GM12878 (cell line): ENCODE results near the gene MGMT.

Experiments
- CTCF ChIP-seq, 3 experiments: IDR thresholded peaks in 2 of 3; conservative IDR thresholded peaks in 1 of 3; 2 replicates each; pipeline ENCODE4 v1.5.1; 2011; ENCODE audit warnings: low read depth in 3 of 3, low read length in 3 of 3, mild to moderate bottlenecking in 3 of 3, control low read depth in 2 of 3, moderate library complexity in 2 of 3, inconsistent platforms in 1 of 3, mixed read lengths in 1 of 3; ENCODE audit not compliant: control insufficient read depth in 2 of 3, insufficient read depth in 1 of 3; ENCODE audit errors: extremely low read depth in 1 of 3
- EZH2 ChIP-seq: IDR thresholded peaks from 2 replicates; pipeline ENCODE4 v1.6.1; 2012; ENCODE audit warnings: low read depth, mild to moderate bottlenecking, control low read depth, inconsistent platforms, low read length, borderline replicate concordance; ENCODE audit not compliant: control insufficient read depth
- JUND ChIP-seq: IDR thresholded peaks from 2 replicates; pipeline ENCODE4 v1.6.1; 2012; ENCODE audit warnings: low read depth, mild to moderate bottlenecking, low read length, improper control_type of control experiment, moderate library complexity
- NFYA ChIP-seq: IDR thresholded peaks from 2 replicates; pipeline ENCODE4 v1.6.1; 2011; ENCODE audit warnings: low read depth, mild to moderate bottlenecking, low read length, improper control_type of control experiment, borderline replicate concordance
- NRF1 ChIP-seq: conservative IDR thresholded peaks from 2 replicates; pipeline ENCODE4 v1.6.1; 2011; ENCODE audit warnings: mild to moderate bottlenecking, low read depth, low read length, improper control_type of control experiment
- PKNOX1 ChIP-seq: fragments of 450-650 bp; IDR thresholded peaks from 2 replicates; pipeline ENCODE4 v1.6.1; 2016; ENCODE audit warnings: mild to moderate bottlenecking
- POLR2A ChIP-seq: IDR thresholded peaks from 2 replicates; pipeline ENCODE4 v1.6.1; 2011; ENCODE audit warnings: low read depth, mild to moderate bottlenecking, low read length
- RELA ChIP-seq: fragments of 450-650 bp; IDR thresholded peaks from 2 replicates; pipeline ENCODE4 v1.8.0; 2014; ENCODE audit warnings: borderline replicate concordance; ENCODE audit not compliant: partially characterized antibody
- SP1 ChIP-seq: IDR thresholded peaks from one replicate; pipeline ENCODE4 v1.6.1; 2011; ENCODE audit warnings: low read depth, low read length
- YY1 ChIP-seq: IDR thresholded peaks from 2 replicates; pipeline ENCODE4 v1.6.1; 2011; ENCODE audit warnings: low read depth, mild to moderate bottlenecking, low read length
- ZBTB33 ChIP-seq: fragments of 450-650 bp; IDR thresholded peaks from 2 replicates; pipeline ENCODE4 v1.6.1; 2017; ENCODE audit warnings: mild to moderate bottlenecking
- ZNF622 ChIP-seq: fragments of 450-650 bp; IDR thresholded peaks from 2 replicates; pipeline ENCODE4 v1.6.1; 2017; ENCODE audit warnings: mild to moderate bottlenecking, inconsistent platforms
- TF ChIP-seq, protein P1 (sequence below): fragments of 450-650 bp; IDR thresholded peaks from 2 replicates; pipeline ENCODE4 v1.6.1; 2017; ENCODE audit warnings: borderline replicate concordance

GRCh38 chr10:129438024-129438423 is 29.0 kb upstream of the MGMT start:
- TF ChIP-seq ZNF622 = no peak
- no peak for TF ChIP-seq SP1
- TF ChIP-seq JUND = no peak
- TF ChIP-seq CTCF (IDR thresholded peaks at IDR 0.05 in 2 of 3, conservative IDR thresholded peaks at IDR 0.05 in 1 of 3; ENCODE audit: control insufficient read depth in 2 of 3, extremely low read depth in 1 of 3, insufficient read depth in 1 of 3, low read depth in 3 of 3, low read length in 3 of 3) = no peak
- TF ChIP-seq RELA = no peak
- TF ChIP-seq NFYA = no peak
- TF ChIP-seq, protein P1, sequence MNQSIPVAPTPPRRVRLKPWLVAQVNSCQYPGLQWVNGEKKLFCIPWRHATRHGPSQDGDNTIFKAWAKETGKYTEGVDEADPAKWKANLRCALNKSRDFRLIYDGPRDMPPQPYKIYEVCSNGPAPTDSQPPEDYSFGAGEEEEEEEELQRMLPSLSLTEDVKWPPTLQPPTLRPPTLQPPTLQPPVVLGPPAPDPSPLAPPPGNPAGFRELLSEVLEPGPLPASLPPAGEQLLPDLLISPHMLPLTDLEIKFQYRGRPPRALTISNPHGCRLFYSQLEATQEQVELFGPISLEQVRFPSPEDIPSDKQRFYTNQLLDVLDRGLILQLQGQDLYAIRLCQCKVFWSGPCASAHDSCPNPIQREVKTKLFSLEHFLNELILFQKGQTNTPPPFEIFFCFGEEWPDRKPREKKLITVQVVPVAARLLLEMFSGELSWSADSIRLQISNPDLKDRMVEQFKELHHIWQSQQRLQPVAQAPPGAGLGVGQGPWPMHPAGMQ = no peak
- TF ChIP-seq NRF1 = no peak
- TF ChIP-seq PKNOX1 = no peak
- TF ChIP-seq ZBTB33 = no peak
- no peak for TF ChIP-seq EZH2
- TF ChIP-seq YY1 = no peak
- TF ChIP-seq POLR2A = no peak
